Pancreas (tissue), 10 donors: ENCODE data around the gene AOPEP. TPM values are rescaled to one million over a fixed set of nuclear protein-coding genes. Genes with fewer than 3 reads are reported as not detected.

Source experiments
- ATAC-seq, 4 donors: fragments of 200-7000 bp; cut with Tn5 transposase; one replicate each; pipeline versions ENCODE4 v1.8.0 to v1.9.1; 2020; ENCODE audit warnings: mild to moderate bottlenecking in 4 of 4, moderate library complexity in 4 of 4
- DNase-seq, 6 donors: peaks; one replicate each; pipeline ENCODE4 v3.0.0-alpha.2; 2020
- FAIRE-seq: peaks from 2 replicates; lab custom pipeline; 2012; peaks lifted over from hg19 to GRCh38; lab: Jason Lieb, UNC
- H3K27ac ChIP-seq, 4 donors: fragments of 200-600 bp; sonication (generic); 1 replicate in 3 of 4; 2 replicates in 1 of 4; pipeline versions ENCODE4 v1.5.0 to v1.8.0; 2020
- H3K27me3 ChIP-seq, 4 donors: fragments of 200-600 bp; one replicate each; pipeline ENCODE4 v1.8.0; 2021
- H3K36me3 ChIP-seq, 3 donors: fragments of 200-600 bp; sonication (generic) in 1 of 3; one replicate each; pipeline versions ENCODE4 v1.5.0 to v1.8.0; 2020 to 2021
- H3K4me1 ChIP-seq, 3 donors: fragments of 200-600 bp; one replicate each; pipeline ENCODE4 v1.8.0; 2021
- H3K4me3 ChIP-seq, 4 donors: fragments of 200-600 bp; sonication (generic) in 2 of 4; one replicate each; pipeline versions ENCODE4 v1.5.0 to v1.8.0; 2020 to 2021
- H3K9me3 ChIP-seq, 4 donors: fragments of 200-600 bp; one replicate each; pipeline ENCODE4 v1.8.0; 2021
- CTCF ChIP-seq, 4 donors: fragments of 200-600 bp; sonication (generic) in 3 of 4; IDR thresholded peaks; one replicate each; pipeline versions ENCODE4 v1.5.0 to v1.8.0; 2021; ENCODE audit warnings: antibody characterized with exemption in 4 of 4
- WGBS, 2 donors: extraction: QIAGEN DNeasy Blood & Tissue Kit; methylation state at CpG; one replicate each; pipeline ENCODE4 v1.1.7; 2013; 5-methylcytosine and 5-hydroxymethylcytosine counted together
- intact Hi-C, 3 donors: fragments of 100-400 bp; cut with DNase I; formaldehyde crosslinking; loops; one replicate each; pipeline versions ENCODE4 v1.11.1 to v1.14.2; 2022
- polyA plus RNA-seq, 2 donors: library from polyadenylated mRNA; stranded (reverse); fragments of 200-250 nt; gene quantifications; one replicate each; pipeline ENCODE4 v1.2.3, GENCODE V29; 2013
- total RNA-seq, 6 donors: library from RNA; stranded (reverse); fragmentation: NEBNext Ultra II Directional in 4 of 6; extraction: Animal tissue kit (Norgen Biotek cat#: 25700) in 4 of 6; gene quantifications; one replicate each; pipeline versions ENCODE4 v1.2.1 to v1.2.4, GENCODE V29; 2021 to 2023
- donor health status: healthy with polysubstance abuse.
- donor health status: DM: no; HTN: no; CAD: no; lungs with moderate emphysema.
- donor health status: DM: no; HTN: no; CAD: no.
- donor health status: control.
- donor health status: control.
- donor health status: Bipolar disorder and iron deficiency.
- donor health status: DM: yes; HTN: yes; CAD: no.
- donor health status: DM: no; HTN: no; CAD: no.
- donor health status: DM: no; HTN: no; CAD: no.
- donor health status: DM: yes; HTN: yes; CAD: no.

AOPEP gene
- total and polyA plus RNA-seq, 8 donors, result 50.5 to 140 (median 76.7) TPM

- no peaks in the 10 kb centered on the region for H3K27me3 ChIP-seq
- peaks cover 29 to 43% (median 31%) of the 10 kb centered on the region in 3 donors for H3K4me1 ChIP-seq
- no peaks in the 10 kb centered on the region for H3K9me3 ChIP-seq
- TF ChIP-seq CTCF (IDR thresholded peaks at IDR 0.05), result no peak
- H3K36me3 ChIP-seq, result peaks cover 0 to 5% (median 0%) of the 10 kb centered on the region in 3 donors
- H3K4me3 ChIP-seq, result no peak overlapping the region
- intact Hi-C loops, result no loop called here
- FAIRE-seq, result no peak
- peak in 3 of 6 donors; percentile 33 to 55 (median 54) for DNase-seq
- H3K27ac ChIP-seq, result peak overlapping the region in 2 of 4 donors; percentile 70 to 73
- WGBS, 2 donors, result 84 to 86% methylated on average over 24 of the region's 24 CpGs
- ATAC-seq, result no peak
These were observed 373.0 kb downstream of the AOPEP start for GRCh38 chr9:95099321-95100070.

- peaks cover 29 to 43% (median 31%) of the 10 kb centered on the region in 3 donors for H3K4me1 ChIP-seq
- FAIRE-seq (no peak), ATAC-seq (peak in 2 of 4 donors; percentile 3 to 14)
These were observed 373.6 kb downstream of the AOPEP start for GRCh38 chr9:95100071-95100627.

GRCh38 chr9:95101326-95101725 is 374.8 kb downstream of the AOPEP start:
- 93 to 98% methylated on average over 12 of the region's 12 CpGs for WGBS, 2 donors
- Histone ChIP-seq H3K4me1 (peaks cover 29 to 43% (median 31%) of the 10 kb centered on the region in 3 donors), H3K4me3 (no peak overlapping the region), H3K27ac (peak overlapping the region in 2 of 4 donors; percentile 70 to 73), H3K36me3 (peaks cover 0 to 3% (median 0%) of the 10 kb centered on the region in 3 donors), H3K9me3 (no peaks in the 10 kb centered on the region), H3K27me3 (no peaks in the 10 kb centered on the region)
- FAIRE-seq (no peak), DNase-seq (peak in 3 of 6 donors; percentile 12 to 53 (median 28)), ATAC-seq (no peak)
- intact Hi-C loops, result no loop called here
- TF ChIP-seq CTCF (IDR thresholded peaks at IDR 0.05), result no peak

More at GRCh38 chr9:95100071-95100627, 373.6 kb downstream of the AOPEP start:
- Histone ChIP-seq H3K9me3 (no peaks in the 10 kb centered on the region), H3K27ac (peak overlapping the region in 3 of 4 donors; percentile 18 to 73 (median 70)), H3K4me3 (no peak overlapping the region), H3K36me3 (peaks cover 0 to 3% (median 0%) of the 10 kb centered on the region in 3 donors), H3K27me3 (no peaks in the 10 kb centered on the region)
- DNase-seq, result no peak
- intact Hi-C loops, result no loop called here
- WGBS, 2 donors, result 74 to 79% methylated on average over 4 of the region's 4 CpGs
- no peak for TF ChIP-seq CTCF (IDR thresholded peaks at IDR 0.05)

GRCh38 chr9:95102001-95102433 is 375.5 kb downstream of the AOPEP start:
- intact Hi-C loops, result no loop called here
- peak in 3 of 6 donors; percentile 11 to 52 (median 17) for DNase-seq
- Histone ChIP-seq H3K27ac (peak overlapping the region in 2 of 4 donors; percentile 41 to 73), H3K9me3 (no peaks in the 10 kb centered on the region), H3K4me3 (no peak overlapping the region), H3K4me1 (peaks cover 29 to 45% (median 37%) of the 10 kb centered on the region in 3 donors), H3K27me3 (no peaks in the 10 kb centered on the region), H3K36me3 (peaks cover 0 to 3% (median 0%) of the 10 kb centered on the region in 3 donors)
- ATAC-seq, result peak in 3 of 4 donors; percentile 5 to 25 (median 24)
- no peak for TF ChIP-seq CTCF (IDR thresholded peaks at IDR 0.05)
- no peak for FAIRE-seq
- 45% methylated on average over 8 of the region's 8 CpGs for WGBS, 2 donors
